HG03066 (cell line): ENCODE measurements around the gene TMTC1.
"Not testable (repeated sequence)": the region's sequence is repeated elsewhere in the genome, so short reads cannot be mapped to it uniquely, and the experiment has no call there.

Experiments
- ATAC-seq: cut with Tn5 transposase; IDR thresholded peaks from one replicate; pipeline ENCODE4 v1.9.1; 2021; ENCODE audit warnings: low read depth; ENCODE audit not compliant: unreplicated experiment

TMTC1 gene

GRCh38 chr12:29783773-29784666, at the start of gene TMTC1:
Gene TMTC1, minus strand, starts transcription at chr12:29783942. Its CDS starts 191 bp downstream, at chr12:29783751.
- ATAC-seq = peak; percentile 7

- no peak for ATAC-seq
Observed at GRCh38 chr12:29831173-29831572, 47.4 kb upstream of the TMTC1 start.

- ATAC-seq = no peak
Observed at GRCh38 chr12:29830391-29830790, 46.6 kb upstream of the TMTC1 start.

- ATAC-seq = no peak
Observed at GRCh38 chr12:29818916-29819623, 35.3 kb upstream of the TMTC1 start.

GRCh38 chr12:29816874-29817725, 33.4 kb upstream of the TMTC1 start:
- no peak for ATAC-seq

GRCh38 chr12:29809616-29810361, 26.0 kb upstream of the TMTC1 start:
- not testable (repeated sequence) for ATAC-seq

- ATAC-seq = no peak
Observed at GRCh38 chr12:29807129-29807528, 23.4 kb upstream of the TMTC1 start.

- ATAC-seq = no peak
Observed at GRCh38 chr12:29804019-29804418, 20.3 kb upstream of the TMTC1 start.

- ATAC-seq = no peak
Observed at GRCh38 chr12:29799591-29799990, 15.8 kb upstream of the TMTC1 start.

GRCh38 chr12:29797565-29798355, 14.0 kb upstream of the TMTC1 start:
- ATAC-seq = no peak

- ATAC-seq = no peak
Observed at GRCh38 chr12:29796823-29797263, 13.1 kb upstream of the TMTC1 start.

GRCh38 chr12:29795715-29796114, 12.0 kb upstream of the TMTC1 start:
- no peak for ATAC-seq

- ATAC-seq = no peak
Observed at GRCh38 chr12:29794862-29795261, 11.1 kb upstream of the TMTC1 start.

- ATAC-seq = no peak
Observed at GRCh38 chr12:29792853-29793252, 9.1 kb upstream of the TMTC1 start.

GRCh38 chr12:29792132-29792531, 8.4 kb upstream of the TMTC1 start:
- ATAC-seq = no peak

- ATAC-seq = peak; percentile 27
Observed at GRCh38 chr12:29782871-29783772, 620 bp downstream of the TMTC1 start.

- ATAC-seq = peak; percentile 70
Observed at GRCh38 chr12:29782285-29782870, 1.4 kb downstream of the TMTC1 start.
